IPS-18a (cell line): Measurements from ENCODE around the gene GART.

Experiments used
- H3K27ac ChIP-seq: one replicate; pipeline ENCODE4 v1.5.1; 2013; ENCODE audit warnings: low read length
- H3K27me3 ChIP-seq: one replicate; pipeline ENCODE4 v1.6.1; 2013; ENCODE audit warnings: mild to moderate bottlenecking, low read length; ENCODE audit not compliant: control insufficient read depth, insufficient read depth
- H3K36me3 ChIP-seq: one replicate; pipeline ENCODE4 v1.6.1; 2013; ENCODE audit warnings: low read depth, low read length; ENCODE audit not compliant: control insufficient read depth
- H3K4me1 ChIP-seq: one replicate; pipeline ENCODE4 v1.6.1; 2013; ENCODE audit warnings: low read depth, low read length; ENCODE audit not compliant: control insufficient read depth
- H3K4me3 ChIP-seq: one replicate; pipeline ENCODE4 v1.5.1; 2013; ENCODE audit warnings: low read length
- H3K9ac ChIP-seq: one replicate; pipeline ENCODE4 v1.6.1; 2013; ENCODE audit warnings: mild to moderate bottlenecking, low read length, moderate library complexity
- H3K9me3 ChIP-seq: one replicate; pipeline ENCODE4 v1.6.1; 2013; ENCODE audit warnings: low read depth, low read length; ENCODE audit not compliant: control insufficient read depth

The GART gene

DNA sequence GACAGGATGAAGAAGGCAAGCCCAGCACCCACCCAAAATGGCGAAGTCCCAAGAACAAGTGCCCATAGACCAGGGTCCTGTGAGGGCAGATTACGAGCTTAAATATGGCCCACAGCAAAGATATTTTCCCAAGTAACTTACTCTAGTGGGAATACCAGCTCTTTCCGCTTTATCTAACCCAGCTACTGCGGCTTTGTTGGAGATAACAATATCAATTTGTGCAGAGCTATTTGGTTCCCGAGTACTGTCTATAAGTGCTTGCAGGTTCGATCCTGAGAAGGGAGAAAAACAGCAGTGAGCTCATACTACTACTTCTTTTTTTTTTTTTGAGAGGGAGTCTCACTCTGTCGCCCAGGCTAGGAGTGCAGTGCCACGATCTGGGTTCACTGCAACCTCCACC is 36.1 kb downstream of the GART start:
- no peak overlapping the region for H3K27ac ChIP-seq
- peaks cover 61% of the 10 kb centered on the region for H3K36me3 ChIP-seq
- no peak overlapping the region for H3K9ac ChIP-seq
- H3K4me1 ChIP-seq, result no peaks in the 10 kb centered on the region
- H3K27me3 ChIP-seq, result no peaks in the 10 kb centered on the region
- H3K4me3 ChIP-seq, result no peak overlapping the region
- no peaks in the 10 kb centered on the region for H3K9me3 ChIP-seq

- Histone ChIP-seq H3K9me3 (no peaks in the 10 kb centered on the region), H3K4me1 (peaks cover 6% of the 10 kb centered on the region), H3K27ac (no peak overlapping the region), H3K9ac (no peak overlapping the region), H3K36me3 (no peaks in the 10 kb centered on the region), H3K4me3 (no peak overlapping the region), H3K27me3 (no peaks in the 10 kb centered on the region)
Observed at GRCh38 chr21:33496345-33496744, 45.6 kb downstream of the GART start.

- Histone ChIP-seq H3K27ac (no peak overlapping the region), H3K36me3 (no peaks in the 10 kb centered on the region), H3K4me3 (no peak overlapping the region), H3K9me3 (no peaks in the 10 kb centered on the region), H3K27me3 (no peaks in the 10 kb centered on the region), H3K4me1 (peaks cover 6% of the 10 kb centered on the region), H3K9ac (no peak overlapping the region)
Observed at GRCh38 chr21:33495743-33496142, 46.2 kb downstream of the GART start.

GRCh38 chr21:33493756-33494155 is 48.2 kb downstream of the GART start:
- Histone ChIP-seq H3K27me3 (no peaks in the 10 kb centered on the region), H3K9me3 (no peaks in the 10 kb centered on the region), H3K36me3 (no peaks in the 10 kb centered on the region), H3K27ac (no peak overlapping the region), H3K4me3 (no peak overlapping the region), H3K4me1 (peaks cover 6% of the 10 kb centered on the region), H3K9ac (no peak overlapping the region)

GRCh38 chr21:33492571-33492970 is 49.3 kb downstream of the GART start:
- no peak overlapping the region for H3K9ac ChIP-seq

GRCh38 chr21:33491373-33492102 is 50.4 kb downstream of the GART start, which contains the start of gene DNAJC28:
Gene DNAJC28, minus strand, starts transcription at chr21:33491716. Its CDS starts 2,323 bp downstream, at chr21:33489393.
- peak within 1 kb of the TSS; percentile 94 for H3K4me3 ChIP-seq
- no peaks in the 10 kb centered on the region for H3K36me3 ChIP-seq
- peak within 1 kb of the TSS; percentile 65 for H3K9ac ChIP-seq
- no peaks in the 10 kb centered on the region for H3K27me3 ChIP-seq
- H3K4me1 ChIP-seq, result peaks cover 2% of the 10 kb centered on the region
- no peaks in the 10 kb centered on the region for H3K9me3 ChIP-seq
- H3K27ac ChIP-seq, result no peak within 1 kb of the TSS

More at GRCh38 chr21:33492571-33492970, 49.3 kb downstream of the GART start:
- Histone ChIP-seq H3K36me3 (no peaks in the 10 kb centered on the region), H3K4me3 (no peak overlapping the region), H3K9me3 (no peaks in the 10 kb centered on the region), H3K27ac (no peak overlapping the region), H3K27me3 (no peaks in the 10 kb centered on the region), H3K4me1 (peaks cover 6% of the 10 kb centered on the region)

- H3K4me1 ChIP-seq, result no peaks in the 10 kb centered on the region
- no peak overlapping the region for H3K27ac ChIP-seq
- H3K9ac ChIP-seq, result peak overlapping the region; percentile 65
- H3K36me3 ChIP-seq, result no peaks in the 10 kb centered on the region
- peak overlapping the region; percentile 94 for H3K4me3 ChIP-seq
- H3K9me3 ChIP-seq, result no peaks in the 10 kb centered on the region
- no peaks in the 10 kb centered on the region for H3K27me3 ChIP-seq
Observed at GRCh38 chr21:33490991-33491372, 50.9 kb downstream of the GART start.

GRCh38 chr21:33488936-33489335 is 53.0 kb downstream of the GART start:
- no peaks in the 10 kb centered on the region for H3K9me3 ChIP-seq
- no peak overlapping the region for H3K9ac ChIP-seq
- no peaks in the 10 kb centered on the region for H3K4me1 ChIP-seq
- H3K36me3 ChIP-seq, result no peaks in the 10 kb centered on the region
- no peaks in the 10 kb centered on the region for H3K27me3 ChIP-seq
- H3K4me3 ChIP-seq, result no peak overlapping the region
- H3K27ac ChIP-seq, result no peak overlapping the region

- no peaks in the 10 kb centered on the region for H3K27me3 ChIP-seq
- H3K36me3 ChIP-seq, result no peaks in the 10 kb centered on the region
- no peaks in the 10 kb centered on the region for H3K4me1 ChIP-seq
- no peaks in the 10 kb centered on the region for H3K9me3 ChIP-seq
- no peak overlapping the region for H3K9ac ChIP-seq
- no peak overlapping the region for H3K4me3 ChIP-seq
- no peak overlapping the region for H3K27ac ChIP-seq
Observed at GRCh38 chr21:33487996-33488395, 53.9 kb downstream of the GART start.

GRCh38 chr21:33481314-33481943 is 60.5 kb downstream of the GART start:
- Histone ChIP-seq H3K9ac (no peak overlapping the region), H3K36me3 (no peaks in the 10 kb centered on the region), H3K27ac (no peak overlapping the region), H3K4me1 (peaks cover 5% of the 10 kb centered on the region), H3K4me3 (no peak overlapping the region), H3K27me3 (peaks cover 17% of the 10 kb centered on the region), H3K9me3 (no peaks in the 10 kb centered on the region)

GRCh38 chr21:33480481-33481103 is 61.3 kb downstream of the GART start:
- no peaks in the 10 kb centered on the region for H3K36me3 ChIP-seq
- H3K4me3 ChIP-seq, result peak overlapping the region; percentile 74
- H3K9ac ChIP-seq, result peak overlapping the region; percentile 53
- H3K9me3 ChIP-seq, result no peaks in the 10 kb centered on the region
- peaks cover 17% of the 10 kb centered on the region for H3K27me3 ChIP-seq
- peaks cover 5% of the 10 kb centered on the region for H3K4me1 ChIP-seq
- no peak overlapping the region for H3K27ac ChIP-seq
